H1 (cell line): ENCODE results near the gene METTL21A. TPM values are rescaled to one million over a fixed set of nuclear protein-coding genes. Genes with fewer than 3 reads are reported as not detected.

ENCODE experiments used
- CTCF ChIA-PET: fragments of 300-600 bp; sonication (Branson Sonifier 250); formaldehyde crosslinking; loops from one replicate; lab custom pipeline; 2021; ENCODE audit not compliant: partially characterized antibody; lab: Charles Lee
- POLR2A ChIA-PET: fragments of 300-600 bp; sonication (Branson Sonifier 250); formaldehyde crosslinking; loops from one replicate; lab custom pipeline; 2021; ENCODE audit warnings: inconsistent platforms; ENCODE audit not compliant: partially characterized antibody; lab: Charles Lee
- DNase-seq, 2 experiments: peaks; one replicate each; pipeline versions ENCODE4 v3.0.0 to v3.0.0-alpha.2; 2010 to 2022; ENCODE audit warnings: low spot score in 2 of 2, low read depth in 1 of 2, mixed read lengths in 1 of 2
- FAIRE-seq: peaks from 2 replicates; lab custom pipeline; 2011; peaks lifted over from hg19 to GRCh38; lab: Jason Lieb, UNC
- H2AFZ ChIP-seq: 2 replicates; pipeline ENCODE4 v1.8.1; 2012; ENCODE audit warnings: low read length, inconsistent platforms
- H2AK5ac ChIP-seq: 2 replicates; pipeline ENCODE4 v1.6.1; 2013; ENCODE audit warnings: low read depth, low read length
- H2BK120ac ChIP-seq: replicated peaks from 2 replicates; pipeline ENCODE3; 2013; ENCODE audit warnings: low read depth, low read length, inconsistent platforms
- H2BK12ac ChIP-seq: 2 replicates; pipeline ENCODE4 v1.6.1; 2013; ENCODE audit warnings: low read depth, low read length
- H2BK15ac ChIP-seq: 2 replicates; pipeline ENCODE4 v1.6.1; 2013; ENCODE audit warnings: low read length
- H2BK20ac ChIP-seq: 2 replicates; pipeline ENCODE4 v1.6.1; 2013; ENCODE audit warnings: low read length
- H2BK5ac ChIP-seq: 2 replicates; pipeline ENCODE4 v1.6.1; 2013; ENCODE audit warnings: low read depth, low read length
- H3K14ac ChIP-seq: 2 replicates; pipeline ENCODE4 v1.6.1; 2013; ENCODE audit warnings: inconsistent platforms; ENCODE audit not compliant: insufficient read length
- H3K18ac ChIP-seq: 2 replicates; pipeline ENCODE4 v1.6.1; 2013; ENCODE audit warnings: low read length; ENCODE audit errors: extremely low read depth
- H3K23ac ChIP-seq: 2 replicates; pipeline ENCODE4 v1.6.1; 2013; ENCODE audit warnings: inconsistent platforms; ENCODE audit not compliant: insufficient read length
- H3K23me2 ChIP-seq: 2 replicates; pipeline ENCODE4 v1.6.1; 2013; ENCODE audit warnings: low read depth, low read length
- H3K27ac ChIP-seq: 2 replicates; pipeline ENCODE4 v1.6.1; 2011; ENCODE audit warnings: low read depth, low read length, inconsistent platforms
- H3K27me3 ChIP-seq, 4 experiments: replicated peaks in 1 of 4; 1 replicate in 1 of 4; 2 replicates in 3 of 4; pipeline versions ENCODE4 v1.6.1 to v1.8.1; 2011 to 2013; ENCODE audit warnings: low read length in 3 of 4, mild to moderate bottlenecking in 3 of 4, inconsistent platforms in 2 of 4, mixed read lengths in 2 of 4, moderate library complexity in 1 of 4; ENCODE audit not compliant: control insufficient read depth in 3 of 4, insufficient read depth in 3 of 4; ENCODE audit errors: extremely low read depth in 1 of 4
- H3K36me3 ChIP-seq, 4 experiments: 2 replicates each; pipeline versions ENCODE4 v1.6.1 to v1.8.1; 2011 to 2013; ENCODE audit warnings: mild to moderate bottlenecking in 4 of 4, low read length in 3 of 4, moderate library complexity in 2 of 4, control low read depth in 1 of 4, inconsistent platforms in 1 of 4; ENCODE audit not compliant: insufficient read depth in 4 of 4, control insufficient read depth in 2 of 4
- H3K4ac ChIP-seq: replicated peaks from 2 replicates; pipeline ENCODE3; 2013; ENCODE audit warnings: low read length, low read depth, mixed read lengths, inconsistent platforms; ENCODE audit not compliant: insufficient read length
- H3K4me1 ChIP-seq, 4 experiments: replicated peaks in 1 of 4; 1 replicate in 1 of 4; 2 replicates in 3 of 4; pipeline versions ENCODE4 v1.6.1 to v1.8.1; 2011 to 2013; ENCODE audit warnings: low read length in 3 of 4, inconsistent platforms in 2 of 4, mixed read lengths in 1 of 4; ENCODE audit not compliant: insufficient read depth in 4 of 4, control insufficient read depth in 3 of 4
- H3K4me2 ChIP-seq, 2 experiments: 2 replicates each; pipeline versions ENCODE4 v1.6.1 to v1.8.1; 2011 to 2013; ENCODE audit warnings: low read depth in 2 of 2, low read length in 2 of 2, control low read depth in 1 of 2, inconsistent platforms in 1 of 2, mild to moderate bottlenecking in 1 of 2; ENCODE audit not compliant: insufficient read depth in 1 of 2
- H3K4me3 ChIP-seq, 4 experiments: fragments of 200-600, 300-600 bp in 1 of 4; sonication (generic), shearing (Covaris generic), sonication (Bioruptor Twin) in 1 of 4; 2 replicates each; pipeline versions ENCODE4 v1.5.1 to v1.8.1; 2011 to 2016; ENCODE audit warnings: low read length in 4 of 4, low read depth in 3 of 4, control low read depth in 2 of 4, inconsistent platforms in 2 of 4, mild to moderate bottlenecking in 2 of 4, mixed read lengths in 1 of 4, moderate library complexity in 1 of 4; ENCODE audit not compliant: insufficient read depth in 2 of 4; ENCODE audit errors: extremely low read depth in 1 of 4
- H3K56ac ChIP-seq: replicated peaks from 2 replicates; pipeline ENCODE3; 2013; ENCODE audit warnings: low read depth, mild to moderate bottlenecking, mixed read lengths, low read length, inconsistent platforms; ENCODE audit not compliant: insufficient read length
- H3K79me1 ChIP-seq: 2 replicates; pipeline ENCODE4 v1.6.1; 2013; ENCODE audit warnings: low read depth, low read length, control low read depth
- H3K79me2 ChIP-seq, 2 experiments: 2 replicates each; pipeline versions ENCODE4 v1.6.1 to v1.8.1; 2012 to 2013; ENCODE audit warnings: low read length in 2 of 2, mild to moderate bottlenecking in 2 of 2, inconsistent platforms in 1 of 2; ENCODE audit not compliant: insufficient read depth in 2 of 2, control insufficient read depth in 1 of 2
- H3K9ac ChIP-seq, 4 experiments: replicated peaks in 1 of 4; 1 replicate in 1 of 4; 2 replicates in 3 of 4; pipeline versions ENCODE4 v1.6.1 to v1.8.1; 2011 to 2013; ENCODE audit warnings: low read depth in 3 of 4, low read length in 3 of 4, control low read depth in 2 of 4, mild to moderate bottlenecking in 2 of 4, moderate library complexity in 2 of 4, inconsistent platforms in 1 of 4; ENCODE audit errors: extremely low read depth in 1 of 4
- H3K9me3 ChIP-seq, 2 experiments: 2 replicates each; pipeline versions ENCODE4 v1.6.1 to v1.8.1; 2012 to 2013; ENCODE audit warnings: mild to moderate bottlenecking in 2 of 2, moderate library complexity in 2 of 2, control low read depth in 1 of 2, inconsistent platforms in 1 of 2, low read depth in 1 of 2, low read length in 1 of 2, mixed read lengths in 1 of 2; ENCODE audit not compliant: insufficient read depth in 2 of 2
- H4K20me1 ChIP-seq, 2 experiments: replicated peaks in 1 of 2; 2 replicates each; pipeline versions ENCODE3 to v1.8.1; 2011 to 2013; ENCODE audit warnings: inconsistent platforms in 2 of 2, low read length in 2 of 2, mild to moderate bottlenecking in 1 of 2; ENCODE audit not compliant: insufficient read depth in 2 of 2, control insufficient read depth in 1 of 2
- H4K5ac ChIP-seq: 2 replicates; pipeline ENCODE4 v1.6.1; 2013; ENCODE audit warnings: low read length, low read depth, mixed read lengths, inconsistent platforms; ENCODE audit not compliant: insufficient read length
- H4K8ac ChIP-seq: 2 replicates; pipeline ENCODE4 v1.8.0; 2013; ENCODE audit warnings: mild to moderate bottlenecking, moderate library complexity, low read length, inconsistent platforms; ENCODE audit not compliant: insufficient read depth; ENCODE audit errors: extremely low read depth
- H4K91ac ChIP-seq: replicated peaks from 2 replicates; pipeline ENCODE3; 2013; ENCODE audit warnings: low read length, mixed read lengths, inconsistent platforms; ENCODE audit not compliant: insufficient read length
- BRCA1 ChIP-seq: IDR thresholded peaks from 2 replicates; pipeline ENCODE4 v1.6.1; 2012; ENCODE audit warnings: low read depth, low read length, improper control_type of control experiment
- CTCF ChIP-seq, 3 experiments: IDR thresholded peaks; 1 replicate in 2 of 3; 2 replicates in 1 of 3; pipeline versions ENCODE4 v1.5.1 to v1.6.1; 2011; ENCODE audit warnings: low read length in 3 of 3, mild to moderate bottlenecking in 3 of 3, inconsistent platforms in 2 of 3, low read depth in 1 of 3, moderate library complexity in 1 of 3; ENCODE audit not compliant: insufficient read depth in 1 of 3; ENCODE audit errors: control extremely low read depth in 1 of 3
- EGR1 ChIP-seq: IDR thresholded peaks from 2 replicates; pipeline ENCODE4 v1.6.1; 2011; ENCODE audit warnings: low read depth, low read length, borderline replicate concordance
- GABPA ChIP-seq: IDR thresholded peaks from 2 replicates; pipeline ENCODE4 v1.6.1; 2011; ENCODE audit warnings: mild to moderate bottlenecking, low read length, moderate library complexity, borderline replicate concordance; ENCODE audit not compliant: insufficient read depth
- PHF8 ChIP-seq: fragments of 200-600 bp; sonication (generic); conservative IDR thresholded peaks from 2 replicates; pipeline ENCODE4 v1.7.1; 2012; ENCODE audit warnings: low read depth, mild to moderate bottlenecking, inconsistent platforms, low read length, moderate library complexity
- RXRA ChIP-seq: IDR thresholded peaks from 2 replicates; pipeline ENCODE4 v1.6.1; 2011; ENCODE audit warnings: low read depth, mild to moderate bottlenecking, low read length, moderate library complexity; ENCODE audit not compliant: insufficient read depth
- USF2 ChIP-seq: IDR thresholded peaks from 2 replicates; pipeline ENCODE4 v1.6.1; 2011; ENCODE audit warnings: low read length, improper control_type of control experiment
- WGBS, 2 experiments: shearing (Covaris generic) in 1 of 2; methylation state at CpG; one replicate each; pipeline versions ENCODE4 v1.1.6 to v1.1.7; 2013 to 2015; ENCODE audit warnings: low lambda C conversion rate in 2 of 2, mixed read lengths in 2 of 2, inconsistent platforms in 1 of 2, low coverage in 1 of 2, missing lambda C conversion rate in 1 of 2; ENCODE audit not compliant: insufficient replicate concordance in 2 of 2, insufficient coverage in 1 of 2, insufficient read length in 1 of 2; ENCODE audit errors: extremely low coverage in 1 of 2, missing lambda C conversion rate in 1 of 2; 5-methylcytosine and 5-hydroxymethylcytosine counted together
- polyA plus RNA-seq, 7 experiments: library from polyadenylated mRNA; depleted of rRNA in 3 of 7; stranded (reverse) in 5 of 7; unstranded in 2 of 7; fragments of >200 nt in 5 of 7; fragments of 200-250 nt in 2 of 7; gene quantifications; 1 replicate in 5 of 7; 2 replicates in 1 of 7; 4 replicates in 1 of 7; pipeline versions ENCODE4 v1.2.1 to v1.2.3, GENCODE V29; 2011 to 2013; ENCODE audit warnings: missing spikeins in 2 of 7, mixed read lengths in 2 of 7
- total RNA-seq: library from RNA; stranded (reverse); fragmentation: NEBNext Ultra II Directional; extraction: Animal tissue kit (Norgen Biotek cat#: 25700); gene quantifications from 2 replicates; pipeline ENCODE4 v1.2.1, GENCODE V29; 2021

The METTL21A gene
- total and polyA plus RNA-seq, 2 of the 8 experiments (the other 6 are each of a cell fraction or from before 2014, with no cell fraction given) = 36.2 to 55.0 TPM

GRCh38 chr2:207633686-207634085, 8.5 kb upstream of the METTL21A start:
- Histone ChIP-seq H3K79me1 (no peaks in the 10 kb centered on the region), H3K4me3 (no peak overlapping the region), H3K56ac (no peak overlapping the region), H3K27ac (no peak overlapping the region), H2BK120ac (no peak overlapping the region), H2AFZ (no peak overlapping the region), H2BK12ac (no peak overlapping the region), H3K27me3 (no peaks in the 10 kb centered on the region), H4K20me1 (no peaks in the 10 kb centered on the region), H3K14ac (no peak overlapping the region), H2BK5ac (no peak overlapping the region), H3K23ac (no peak overlapping the region), H2BK15ac (no peak overlapping the region), H3K23me2 (no peaks in the 10 kb centered on the region), H3K4ac (no peak overlapping the region), H4K5ac (no peak overlapping the region), H3K79me2 (no peaks in the 10 kb centered on the region), H2BK20ac (no peak overlapping the region), H3K9ac (no peak overlapping the region), H4K91ac (no peak overlapping the region), H3K4me2 (no peak overlapping the region), H4K8ac (no peak overlapping the region), H3K18ac (no peak overlapping the region), H3K36me3 (no peaks in the 10 kb centered on the region), H3K9me3 (no peaks in the 10 kb centered on the region), H2AK5ac (no peak overlapping the region), H3K4me1 (peaks cover 0 to 5% (median 0%) of the 10 kb centered on the region in 4 experiments; a peak in 1 of 7 replicates)
- WGBS, 2 experiments = 91% methylated on average over 3 of the region's 3 CpGs; no CpG with 5 or more reads in 1 of the 2 experiments
- FAIRE-seq (no peak), DNase-seq (no peak)
- no peak for TF ChIP-seq BRCA1
- no peak for TF ChIP-seq RXRA
- TF ChIP-seq USF2 = no peak
- no peak for TF ChIP-seq EGR1
- no peak for TF ChIP-seq PHF8
- TF ChIP-seq GABPA = no peak
- no peak for TF ChIP-seq CTCF (IDR thresholded peaks at IDR 0.05; ENCODE audit: control extremely low read depth in 1 of 3, insufficient read depth in 1 of 3, low read depth in 1 of 3, low read length in 3 of 3)
- ChIA-PET CTCF (interaction anchor here (0.7 to 2.4 kb wide), 9 partner anchors 14 to 516 kb away, joined by 3 to 12 read pairs (median 4); no protein-coding TSS in a partner anchor), POLR2A (interaction anchor here (1.1 to 2.2 kb wide), 2 partner anchors 9 to 41 kb away, joined by 3 to 8 read pairs; partner anchors contain the start of gene METTL21A)
